ENCODE data around the gene CASS4.
"Not testable (repeated sequence)": the region's sequence is repeated elsewhere in the genome, so short reads cannot be mapped to it uniquely, and the experiment has no call there.

The CASS4 gene

GRCh38 chr20:56409956-56410355 lies 2.1 kb upstream of the CASS4 start:
- Histone ChIP-seq H4K8ac (ENCODE audit: low read depth, low read length) (no peak overlapping the region), H2BK5ac (ENCODE audit: low read length) (no peak overlapping the region), H3K9ac (ENCODE audit: low read depth, low read length, poor library complexity) (no peak overlapping the region), H3K4me1 (ENCODE audit: control insufficient read depth in 2 of 2, insufficient read depth in 1 of 2, low read depth in 1 of 2, low read length in 2 of 2) (no peaks in the 10 kb centered on the region), H4K91ac (ENCODE audit: low read depth, low read length, poor library complexity) (no peak overlapping the region), H3K18ac (ENCODE audit: low read length) (no peak overlapping the region), H3K27ac (replicated peaks; ENCODE audit: low read length) (no peak overlapping the region), H2AK5ac (ENCODE audit: low read depth, low read length) (no peak overlapping the region), H2AFZ (ENCODE audit: low read length) (no peak overlapping the region), H3K14ac (ENCODE audit: low read length) (no peak overlapping the region), H3K79me1 (ENCODE audit: low read depth, low read length) (no peaks in the 10 kb centered on the region), H3K27me3 (ENCODE audit: control insufficient read depth in 3 of 3, insufficient read depth in 3 of 3, low read depth in 1 of 3, low read length in 3 of 3) (no peaks in the 10 kb centered on the region), H2BK12ac (ENCODE audit: low read length) (no peak overlapping the region), H3K9me3 (replicated peaks in 1 of 2; ENCODE audit: control insufficient read depth in 2 of 2, insufficient read depth in 1 of 2, low read depth in 1 of 2, low read length in 2 of 2) (peaks cover 0 to 2% of the 10 kb centered on the region in 2 donors), H3K36me3 (replicated peaks in 1 of 2; ENCODE audit: control insufficient read depth in 2 of 2, insufficient read depth in 2 of 2, low read length in 2 of 2) (peaks cover 17 to 57% of the 10 kb centered on the region in 2 donors), H2BK120ac (ENCODE audit: low read depth, low read length) (no peak overlapping the region), H3K4ac (ENCODE audit: low read length) (no peak overlapping the region), H2BK15ac (ENCODE audit: low read length) (no peak overlapping the region), H3K4me3 (ENCODE audit: low read length in 2 of 2) (no peak overlapping the region), H3K23ac (ENCODE audit: low read depth, low read length, poor library complexity) (no peak overlapping the region), H3K4me2 (ENCODE audit: insufficient read depth, low read length, poor library complexity, severe bottlenecking) (no peak overlapping the region)
- DNase-seq (ENCODE audit: low spot score), result no peak
- WGBS, 2 donors (ENCODE audit: extremely low coverage in 2 of 2, insufficient read length in 2 of 2, insufficient replicate concordance in 1 of 2), result no CpG with 5 or more reads among the region's 1 CpG

GRCh38 chr20:56411287-56411686 lies 773 bp upstream of the CASS4 start:
- not testable (repeated sequence) for H3K4me1 ChIP-seq (ENCODE audit: control insufficient read depth in 2 of 2, insufficient read depth in 1 of 2, low read depth in 1 of 2, low read length in 2 of 2); H2BK5ac ChIP-seq (ENCODE audit: low read length); H3K4me3 ChIP-seq (ENCODE audit: low read length in 2 of 2); H2BK120ac ChIP-seq (ENCODE audit: low read depth, low read length); H2AFZ ChIP-seq (ENCODE audit: low read length); H3K14ac ChIP-seq (ENCODE audit: low read length); H3K4me2 ChIP-seq (ENCODE audit: insufficient read depth, low read length, poor library complexity, severe bottlenecking); H3K79me1 ChIP-seq (ENCODE audit: low read depth, low read length); DNase-seq (ENCODE audit: low spot score); H3K4ac ChIP-seq (ENCODE audit: low read length); H3K27me3 ChIP-seq (ENCODE audit: control insufficient read depth in 3 of 3, insufficient read depth in 3 of 3, low read depth in 1 of 3, low read length in 3 of 3); H3K23ac ChIP-seq (ENCODE audit: low read depth, low read length, poor library complexity); H2BK15ac ChIP-seq (ENCODE audit: low read length); H2BK12ac ChIP-seq (ENCODE audit: low read length); H4K8ac ChIP-seq (ENCODE audit: low read depth, low read length); H4K91ac ChIP-seq (ENCODE audit: low read depth, low read length, poor library complexity); H2AK5ac ChIP-seq (ENCODE audit: low read depth, low read length); H3K27ac ChIP-seq (replicated peaks; ENCODE audit: low read length); H3K9me3 ChIP-seq (replicated peaks in 1 of 2; ENCODE audit: control insufficient read depth in 2 of 2, insufficient read depth in 1 of 2, low read depth in 1 of 2, low read length in 2 of 2); H3K9ac ChIP-seq (ENCODE audit: low read depth, low read length, poor library complexity); H3K18ac ChIP-seq (ENCODE audit: low read length)
- WGBS, 2 donors (ENCODE audit: extremely low coverage in 2 of 2, insufficient read length in 2 of 2, insufficient replicate concordance in 1 of 2), result no CpG with 5 or more reads among the region's 7 CpGs
- peaks cover 16 to 44% of the 10 kb centered on the region in 2 donors for H3K36me3 ChIP-seq (replicated peaks in 1 of 2; ENCODE audit: control insufficient read depth in 2 of 2, insufficient read depth in 2 of 2, low read length in 2 of 2)

GRCh38 chr20:56412473-56412790 lies 372 bp downstream of the CASS4 start:
- peaks cover 11 to 32% of the 10 kb centered on the region in 2 donors for H3K36me3 ChIP-seq (replicated peaks in 1 of 2; ENCODE audit: control insufficient read depth in 2 of 2, insufficient read depth in 2 of 2, low read length in 2 of 2)
- H2AFZ ChIP-seq (ENCODE audit: low read length), result no peak overlapping the region
- no peak overlapping the region for H2BK120ac ChIP-seq (ENCODE audit: low read depth, low read length)
- H3K4me1 ChIP-seq (ENCODE audit: control insufficient read depth in 2 of 2, insufficient read depth in 1 of 2, low read depth in 1 of 2, low read length in 2 of 2), result no peaks in the 10 kb centered on the region
- H3K23ac ChIP-seq (ENCODE audit: low read depth, low read length, poor library complexity), result no peak overlapping the region
- H3K14ac ChIP-seq (ENCODE audit: low read length), result no peak overlapping the region
- H3K27ac ChIP-seq (replicated peaks; ENCODE audit: low read length), result no peak overlapping the region
- H4K8ac ChIP-seq (ENCODE audit: low read depth, low read length), result no peak overlapping the region
- H3K4me3 ChIP-seq (ENCODE audit: low read length in 2 of 2), result no peak overlapping the region
- H4K91ac ChIP-seq (ENCODE audit: low read depth, low read length, poor library complexity), result no peak overlapping the region
- H3K79me1 ChIP-seq (ENCODE audit: low read depth, low read length), result no peaks in the 10 kb centered on the region
- no peak for DNase-seq (ENCODE audit: low spot score)
- H3K4me2 ChIP-seq (ENCODE audit: insufficient read depth, low read length, poor library complexity, severe bottlenecking), result no peak overlapping the region
- peaks cover 0 to 2% of the 10 kb centered on the region in 2 donors for H3K9me3 ChIP-seq (replicated peaks in 1 of 2; ENCODE audit: control insufficient read depth in 2 of 2, insufficient read depth in 1 of 2, low read depth in 1 of 2, low read length in 2 of 2)
- H2BK12ac ChIP-seq (ENCODE audit: low read length), result no peak overlapping the region
- H2AK5ac ChIP-seq (ENCODE audit: low read depth, low read length), result no peak overlapping the region
- H2BK5ac ChIP-seq (ENCODE audit: low read length), result no peak overlapping the region
- H3K27me3 ChIP-seq (ENCODE audit: control insufficient read depth in 3 of 3, insufficient read depth in 3 of 3, low read depth in 1 of 3, low read length in 3 of 3), result no peaks in the 10 kb centered on the region
- no peak overlapping the region for H2BK15ac ChIP-seq (ENCODE audit: low read length)
- no peak overlapping the region for H3K4ac ChIP-seq (ENCODE audit: low read length)
- no peak overlapping the region for H3K9ac ChIP-seq (ENCODE audit: low read depth, low read length, poor library complexity)
- 100% methylated on average over 1 of the region's 7 CpGs; no CpG with 5 or more reads in 1 of the 2 donors for WGBS, 2 donors (ENCODE audit: extremely low coverage in 2 of 2, insufficient read length in 2 of 2, insufficient replicate concordance in 1 of 2)
- no peak overlapping the region for H3K18ac ChIP-seq (ENCODE audit: low read length)

GRCh38 chr20:56412949-56413348 lies 889 bp downstream of the CASS4 start:
- Histone ChIP-seq H2AFZ (ENCODE audit: low read length) (no peak overlapping the region), H2BK12ac (ENCODE audit: low read length) (no peak overlapping the region), H4K91ac (ENCODE audit: low read depth, low read length, poor library complexity) (no peak overlapping the region), H3K9ac (ENCODE audit: low read depth, low read length, poor library complexity) (no peak overlapping the region), H3K27ac (replicated peaks; ENCODE audit: low read length) (no peak overlapping the region), H3K18ac (ENCODE audit: low read length) (no peak overlapping the region), H2BK15ac (ENCODE audit: low read length) (no peak overlapping the region), H3K4me2 (ENCODE audit: insufficient read depth, low read length, poor library complexity, severe bottlenecking) (no peak overlapping the region), H3K36me3 (replicated peaks in 1 of 2; ENCODE audit: control insufficient read depth in 2 of 2, insufficient read depth in 2 of 2, low read length in 2 of 2) (peaks cover 8 to 27% of the 10 kb centered on the region in 2 donors), H3K9me3 (replicated peaks in 1 of 2; ENCODE audit: control insufficient read depth in 2 of 2, insufficient read depth in 1 of 2, low read depth in 1 of 2, low read length in 2 of 2) (peaks cover 0 to 2% of the 10 kb centered on the region in 2 donors), H2BK120ac (ENCODE audit: low read depth, low read length) (no peak overlapping the region), H2AK5ac (ENCODE audit: low read depth, low read length) (no peak overlapping the region), H3K14ac (ENCODE audit: low read length) (no peak overlapping the region), H3K4me1 (ENCODE audit: control insufficient read depth in 2 of 2, insufficient read depth in 1 of 2, low read depth in 1 of 2, low read length in 2 of 2) (no peaks in the 10 kb centered on the region), H2BK5ac (ENCODE audit: low read length) (no peak overlapping the region), H4K8ac (ENCODE audit: low read depth, low read length) (no peak overlapping the region), H3K79me1 (ENCODE audit: low read depth, low read length) (no peaks in the 10 kb centered on the region), H3K27me3 (ENCODE audit: control insufficient read depth in 3 of 3, insufficient read depth in 3 of 3, low read depth in 1 of 3, low read length in 3 of 3) (no peaks in the 10 kb centered on the region), H3K4ac (ENCODE audit: low read length) (no peak overlapping the region), H3K23ac (ENCODE audit: low read depth, low read length, poor library complexity) (no peak overlapping the region), H3K4me3 (ENCODE audit: low read length in 2 of 2) (no peak overlapping the region)
- WGBS, 2 donors (ENCODE audit: extremely low coverage in 2 of 2, insufficient read length in 2 of 2, insufficient replicate concordance in 1 of 2), result no CpG with 5 or more reads among the region's 3 CpGs
- no peak for DNase-seq (ENCODE audit: low spot score)
